SK-N-SH treated with all-trans-retinoic acid at 6 μM for 48 hours (cell line): ENCODE results near the gene S100A2.

Source experiments
- ARNTL ChIP-seq: fragments of 450-650 bp; formaldehyde crosslinking; IDR thresholded peaks from 2 replicates; pipeline ENCODE4 v1.5.0; 2020; ENCODE audit warnings: low read depth, mild to moderate bottlenecking, moderate library complexity, borderline replicate concordance
- CSRNP3 ChIP-seq: fragments of 250-450 bp; sonication (Bioruptor Pico); IDR thresholded peaks from 2 replicates; pipeline ENCODE4 v1.5.1; 2021; ENCODE audit warnings: mild to moderate bottlenecking, moderate library complexity
- ESRRG ChIP-seq: fragments of 250-450 bp; sonication (Bioruptor Pico); IDR thresholded peaks from 2 replicates; pipeline ENCODE4 v1.6.1; 2021; ENCODE audit warnings: mild to moderate bottlenecking
- GLIS3 ChIP-seq: fragments of 250-450 bp; sonication (Bioruptor Pico); IDR thresholded peaks from 2 replicates; pipeline ENCODE4 v1.5.0; 2020; ENCODE audit warnings: mild to moderate bottlenecking, moderate library complexity
- OSR1 ChIP-seq: fragments of 250-450 bp; sonication (Bioruptor Pico); IDR thresholded peaks from 2 replicates; pipeline ENCODE4 v1.8.0; 2022; ENCODE audit warnings: moderate library complexity, mild to moderate bottlenecking, inconsistent platforms
- POU6F1 ChIP-seq: fragments of 250-450 bp; sonication (Bioruptor Pico); IDR thresholded peaks from 2 replicates; pipeline ENCODE4 v1.8.0; 2021; ENCODE audit warnings: low read depth, mild to moderate bottlenecking, moderate library complexity, borderline replicate concordance
- PPARA ChIP-seq: fragments of 250-450 bp; sonication (Bioruptor Pico); IDR thresholded peaks from 2 replicates; pipeline ENCODE4 v1.5.0; 2020; ENCODE audit warnings: mild to moderate bottlenecking, borderline replicate concordance
- RARB ChIP-seq: fragments of 250-450 bp; sonication (Bioruptor Pico); IDR thresholded peaks from 2 replicates; pipeline ENCODE4 v1.8.0; 2021; ENCODE audit warnings: mild to moderate bottlenecking, moderate library complexity
- SNAI2 ChIP-seq: fragments of 250-450 bp; sonication (Bioruptor Pico); IDR thresholded peaks from 2 replicates; pipeline ENCODE4 v1.5.0; 2020; ENCODE audit warnings: mild to moderate bottlenecking, moderate library complexity
- TCF4 ChIP-seq: fragments of 250-450 bp; sonication (Bioruptor Pico); IDR thresholded peaks from 2 replicates; pipeline ENCODE4 v1.8.0; 2021; ENCODE audit warnings: mild to moderate bottlenecking, moderate library complexity, borderline replicate concordance
- TSHZ2 ChIP-seq: fragments of 250-450 bp; sonication (Bioruptor Pico); IDR thresholded peaks from 2 replicates; pipeline ENCODE4 v1.5.0; 2020; ENCODE audit warnings: mild to moderate bottlenecking, moderate library complexity
- ZFP30 ChIP-seq: fragments of 450-650 bp; formaldehyde crosslinking; IDR thresholded peaks from 2 replicates; pipeline ENCODE4 v1.5.0; 2022; ENCODE audit warnings: mild to moderate bottlenecking, moderate library complexity
- ZNF70 ChIP-seq: fragments of 450-650 bp; formaldehyde crosslinking; IDR thresholded peaks from 2 replicates; pipeline ENCODE4 v1.5.0; 2020; ENCODE audit warnings: mild to moderate bottlenecking, moderate library complexity
- ZNF8 ChIP-seq: fragments of 450-650 bp; formaldehyde crosslinking; IDR thresholded peaks from 2 replicates; pipeline ENCODE4 v1.5.0; 2020; ENCODE audit warnings: mild to moderate bottlenecking, moderate library complexity

GRCh38 chr1:153610334-153610733 is 44.7 kb upstream of the S100A2 start:
- TF ChIP-seq SNAI2 (CRISPR knock-in tag): no peak
- no peak for TF ChIP-seq GLIS3
- no peak for TF ChIP-seq ARNTL
- no peak for TF ChIP-seq PPARA
- no peak for TF ChIP-seq OSR1 (CRISPR knock-in tag)
- TF ChIP-seq POU6F1 (CRISPR knock-in tag): no peak
- no peak for TF ChIP-seq TSHZ2 (CRISPR knock-in tag)
- no peak for TF ChIP-seq RARB
- no peak for TF ChIP-seq CSRNP3 (CRISPR knock-in tag)
- TF ChIP-seq ZNF70 (CRISPR knock-in tag): no peak
- no peak for TF ChIP-seq TCF4
- no peak for TF ChIP-seq ZNF8 (CRISPR knock-in tag)
- TF ChIP-seq ESRRG (CRISPR knock-in tag): no peak
- no peak for TF ChIP-seq ZFP30 (CRISPR knock-in tag)
